HTR-8/SVneo (cell line): ENCODE measurements around the gene KIAA1328.
A peak's percentile ranks its signal among the peaks of the same experiment; 100 is the strongest.

ENCODE experiments used
- DNase-seq: peaks from one replicate; pipeline ENCODE4 v3.0.0; 2011; ENCODE audit warnings: low spot score, mixed read lengths; ENCODE audit not compliant: insufficient read length
- FAIRE-seq: peaks from 2 replicates; lab custom pipeline; 2011; peaks lifted over from hg19 to GRCh38; lab: Jason Lieb, UNC

Gene KIAA1328

DNA sequence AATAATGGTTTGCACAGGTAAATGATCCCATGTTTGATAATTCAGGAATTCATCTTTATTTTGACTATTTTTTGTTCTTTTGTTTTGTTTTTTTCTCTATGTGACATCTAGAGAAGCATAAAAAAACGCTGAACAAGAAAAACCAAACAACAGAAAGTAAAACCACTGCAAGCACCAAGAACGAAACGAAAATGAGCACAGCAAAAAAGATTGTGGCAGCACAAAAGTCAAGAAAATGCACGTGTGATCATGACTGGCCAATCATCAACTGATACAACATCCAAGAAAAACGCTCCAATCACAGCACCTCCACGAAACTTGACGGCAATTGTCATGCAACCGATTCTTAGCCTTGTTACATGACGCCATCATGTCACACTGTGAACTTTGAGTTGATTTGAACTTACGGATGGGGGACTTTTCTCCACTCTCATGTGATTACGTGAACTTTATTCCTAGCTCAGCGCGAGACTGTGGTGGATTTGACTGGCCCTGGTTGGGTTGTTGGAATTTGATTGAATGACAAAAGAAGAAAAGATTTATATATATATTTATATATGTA, 417.9 kb downstream of the KIAA1328 start:
- DNase-seq (no peak), FAIRE-seq (no peak)

GRCh38 chr18:37247497-37248161, 418.7 kb downstream of the KIAA1328 start:
- FAIRE-seq, result no peak

GRCh38 chr18:37248281-37248680, 419.4 kb downstream of the KIAA1328 start:
- no peak for DNase-seq

More at GRCh38 chr18:37247497-37248161, 418.7 kb downstream of the KIAA1328 start:
- DNase-seq, result no peak

DNA sequence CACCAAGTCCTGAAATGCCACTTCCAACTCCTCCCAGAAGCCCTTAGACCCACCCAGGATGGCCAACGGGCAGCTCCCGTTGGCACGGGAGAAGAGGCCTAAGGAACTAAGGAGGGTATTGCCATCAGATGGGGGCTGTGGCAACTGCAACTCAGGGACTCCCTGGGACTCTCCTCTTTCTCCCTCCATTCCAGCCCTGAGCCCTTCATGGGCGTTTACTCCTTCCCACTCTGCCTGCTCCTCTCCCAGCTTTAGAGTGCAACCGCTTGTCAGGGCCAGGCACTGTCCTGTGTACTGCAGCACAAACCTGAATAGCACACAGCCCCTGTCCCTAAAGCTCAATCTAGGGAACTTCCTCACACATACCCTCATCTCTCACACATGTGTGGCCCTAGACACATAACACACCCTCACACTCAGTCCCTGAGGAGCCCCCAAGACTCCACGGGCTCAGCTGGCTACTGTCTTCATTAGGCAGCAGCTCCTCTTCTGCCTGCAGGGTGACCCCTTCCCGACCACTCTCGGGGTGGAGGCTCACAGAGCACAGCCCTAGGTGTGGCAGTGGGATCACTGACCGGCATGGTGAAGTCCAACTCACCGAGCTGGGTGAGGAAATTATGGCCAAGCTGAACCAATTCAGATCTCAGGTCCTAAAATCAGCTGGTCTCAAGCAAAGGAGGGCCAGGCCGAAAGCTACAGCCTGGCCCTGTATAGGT, 420.4 kb downstream of the KIAA1328 start:
- FAIRE-seq (no peak), DNase-seq (no peak)

More at GRCh38 chr18:37248281-37248680, 419.4 kb downstream of the KIAA1328 start:
- no peak for FAIRE-seq

DNA sequence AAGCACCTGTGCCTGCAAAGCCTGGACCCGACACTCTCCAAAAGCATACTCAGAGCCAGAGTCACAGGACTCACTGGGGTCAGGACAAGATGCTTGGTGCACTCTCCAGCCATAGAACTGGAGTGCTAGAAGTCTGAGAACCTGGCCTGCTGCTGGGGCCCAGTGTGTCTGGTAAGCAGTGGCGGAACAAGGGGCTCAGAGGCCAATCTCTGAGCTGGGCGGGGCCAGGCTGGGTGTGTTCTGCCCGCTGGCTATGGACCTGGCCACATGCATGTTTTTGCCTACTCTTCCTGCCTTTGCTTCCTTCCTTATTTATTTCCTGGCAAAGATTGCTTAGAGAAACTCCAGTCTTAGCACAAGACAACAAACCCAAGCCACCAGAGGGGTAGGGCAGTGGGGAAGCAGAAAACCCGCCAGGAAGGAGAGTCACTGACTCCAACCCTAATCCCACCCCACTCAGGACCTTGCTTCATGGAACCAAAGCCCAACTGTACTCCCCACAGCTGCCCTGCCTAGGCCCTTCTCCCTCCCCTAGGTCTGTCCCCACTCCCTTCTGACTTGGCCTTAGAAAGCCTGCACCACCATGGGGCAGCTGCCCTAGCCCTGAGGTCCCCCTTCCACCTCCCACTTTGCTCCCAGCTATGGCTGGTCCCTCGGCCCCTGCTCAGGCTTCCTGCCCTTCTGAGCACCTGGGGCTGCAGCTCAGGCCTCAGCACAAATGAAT, 421.1 kb downstream of the KIAA1328 start:
- DNase-seq (no peak), FAIRE-seq (no peak)

DNA sequence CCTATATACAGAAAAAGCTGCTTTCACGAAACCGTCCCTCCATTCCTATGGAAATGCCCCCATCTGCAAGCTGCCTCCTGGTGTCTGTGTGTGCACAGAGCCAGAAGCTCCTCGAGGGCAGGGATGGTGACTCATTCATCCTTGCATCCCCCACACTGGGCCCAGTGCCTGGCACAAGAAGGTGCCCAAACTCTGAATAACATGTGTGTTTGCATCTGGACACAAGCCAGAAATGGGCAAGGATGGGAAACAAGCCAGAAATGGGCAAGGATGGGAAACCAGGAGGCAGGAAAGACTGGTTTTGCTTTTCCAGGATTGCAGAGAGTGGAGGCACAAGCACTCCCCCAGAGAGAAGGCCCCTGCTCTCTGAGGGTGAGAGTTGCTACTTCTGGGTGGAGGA, 422.8 kb downstream of the KIAA1328 start:
- FAIRE-seq (no peak), DNase-seq (no peak)

- FAIRE-seq (no peak), DNase-seq (no peak)
Measured at GRCh38 chr18:37252342-37252741, 423.4 kb downstream of the KIAA1328 start.

- FAIRE-seq (no peak), DNase-seq (no peak)
Measured at GRCh38 chr18:37252854-37253393, 424.0 kb downstream of the KIAA1328 start.

DNA sequence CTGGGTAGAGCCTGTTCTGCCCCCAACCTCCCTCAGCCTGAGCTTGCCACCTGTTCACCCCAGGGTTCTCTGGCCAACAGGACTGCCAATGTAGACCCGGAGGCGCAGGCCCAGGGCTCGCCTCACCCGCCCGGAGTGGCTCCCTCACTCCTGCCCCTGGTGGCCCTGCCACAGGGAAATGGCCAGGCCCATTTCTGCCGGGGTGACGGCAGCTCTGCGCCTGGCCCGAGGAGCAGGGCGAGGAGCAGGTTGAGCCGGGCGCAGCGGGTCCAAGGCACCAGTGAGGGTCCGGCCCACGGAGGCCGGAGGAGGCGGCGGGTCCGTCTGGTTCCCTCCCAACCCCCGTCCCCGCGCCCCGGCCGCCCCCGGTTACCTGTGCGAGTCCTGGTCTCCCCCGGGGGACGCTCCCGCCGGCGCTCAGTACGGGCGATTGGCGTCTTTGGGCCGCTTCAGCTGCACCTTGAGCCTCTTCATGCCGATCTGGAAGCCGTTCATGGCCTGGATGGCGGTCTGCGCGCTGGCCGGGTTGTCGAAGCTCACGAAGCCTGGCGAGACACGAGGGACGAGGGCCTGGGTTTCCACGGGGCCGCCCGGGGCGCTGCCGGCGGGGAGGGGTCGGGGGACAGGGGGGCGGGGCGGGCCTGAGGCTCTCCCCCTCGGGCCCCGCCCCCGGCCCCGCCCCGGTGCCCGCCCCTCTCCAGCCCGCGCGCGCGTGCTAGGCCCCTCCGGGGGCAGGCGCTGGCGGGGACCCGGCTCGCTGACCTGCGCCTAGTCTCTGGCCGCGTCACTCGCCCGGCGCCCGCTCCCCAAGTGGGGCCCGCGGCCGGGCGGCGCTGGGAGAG, 424.7 kb downstream of the KIAA1328 start:
- no peak for FAIRE-seq
- DNase-seq, result peak; percentile 14

DNA sequence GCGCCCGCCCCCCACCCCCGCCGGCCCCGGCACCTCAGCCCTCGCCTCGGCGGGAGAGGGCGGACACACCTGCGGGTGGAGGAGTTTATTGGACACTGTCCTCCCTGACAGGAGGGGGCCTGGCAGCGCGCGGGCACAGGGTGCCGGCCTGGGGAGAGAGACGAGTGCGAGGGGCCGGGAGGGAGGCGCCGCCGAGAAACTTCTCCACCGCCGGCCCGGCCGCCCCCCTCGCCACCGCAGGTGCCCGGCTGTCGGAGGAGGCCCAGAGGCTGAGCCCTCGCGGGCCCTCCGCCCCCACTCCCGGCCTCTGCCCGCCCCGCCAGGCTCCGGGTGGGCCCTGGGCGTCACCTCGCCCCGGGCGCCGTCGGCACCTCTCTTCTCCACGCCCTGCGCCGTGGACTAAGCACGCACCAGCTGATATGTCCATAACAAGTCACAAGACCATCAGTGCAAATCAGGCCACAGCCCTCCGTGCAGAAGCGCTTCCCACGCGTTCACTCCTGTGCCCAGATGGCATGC, 425.4 kb downstream of the KIAA1328 start:
- DNase-seq, result no peak
- FAIRE-seq, result no peak

DNA sequence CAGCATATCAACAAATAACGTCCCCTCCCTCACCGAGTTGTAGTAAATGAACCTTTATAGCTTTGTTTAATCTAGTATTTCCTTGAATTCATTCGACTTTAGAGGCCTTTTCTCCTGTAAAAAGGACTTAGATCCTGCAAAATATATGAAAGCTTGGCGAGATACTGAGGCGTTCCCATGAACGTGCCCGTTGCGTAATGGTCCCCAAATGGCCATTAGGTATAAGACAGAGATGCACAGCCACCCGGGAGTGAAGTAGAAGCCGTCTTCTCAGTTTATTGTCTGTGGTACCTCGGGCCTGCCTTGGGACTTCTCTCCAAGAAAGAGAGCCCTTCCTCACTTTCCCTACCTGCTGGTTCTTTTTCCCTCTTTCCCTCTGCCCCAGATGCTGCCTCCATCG, 426.0 kb downstream of the KIAA1328 start:
- no peak for DNase-seq

DNA sequence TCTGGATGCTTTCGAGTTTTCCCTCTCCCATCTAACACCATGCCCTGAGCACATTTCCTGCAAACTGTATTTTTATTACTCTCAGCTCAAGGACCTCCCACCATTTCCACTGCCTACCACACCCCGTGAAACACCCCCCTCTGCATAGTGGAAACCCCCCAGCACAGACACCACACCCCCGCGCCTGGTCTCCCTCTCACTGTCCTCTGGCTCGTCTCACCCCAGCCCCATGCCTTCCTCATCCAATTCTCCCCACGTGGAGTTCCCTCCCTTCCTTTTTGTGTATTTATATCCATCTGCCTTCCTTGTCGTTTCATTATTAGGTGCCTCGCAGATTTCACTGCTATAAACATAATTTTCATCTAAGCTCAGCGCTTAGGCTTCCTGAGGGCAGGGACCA, 429.2 kb downstream of the KIAA1328 start:
- no peak for DNase-seq
- no peak for FAIRE-seq

More for the DNA sequence above, 426.0 kb downstream of the KIAA1328 start:
- FAIRE-seq, result no peak

DNA sequence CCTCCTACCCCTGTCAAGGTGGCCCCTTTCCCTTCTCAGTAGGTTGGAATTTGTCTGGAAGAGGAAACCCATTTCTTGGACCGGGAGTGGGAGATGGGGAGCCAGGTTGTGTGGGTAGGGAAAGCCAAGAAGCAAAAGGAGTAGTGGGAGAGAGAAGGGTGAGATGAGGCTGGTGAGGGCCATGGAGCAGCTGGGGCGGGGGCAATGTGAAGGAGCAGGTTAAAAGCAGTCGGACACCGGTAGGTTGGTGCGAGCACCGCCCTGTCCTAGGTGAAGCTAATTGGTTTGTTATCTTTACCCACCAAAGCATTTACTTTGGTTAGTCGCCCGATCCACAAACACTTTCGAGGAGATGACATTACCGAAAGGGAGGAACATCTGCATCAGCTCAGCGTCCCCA, 429.9 kb downstream of the KIAA1328 start:
- no peak for DNase-seq
- no peak for FAIRE-seq

- no peak for FAIRE-seq
- DNase-seq, result no peak
Measured at GRCh38 chr18:37259711-37260110, 430.8 kb downstream of the KIAA1328 start.

GRCh38 chr18:37260367-37261093, 431.6 kb downstream of the KIAA1328 start:
- FAIRE-seq, result no peak
- DNase-seq, result no peak

DNA sequence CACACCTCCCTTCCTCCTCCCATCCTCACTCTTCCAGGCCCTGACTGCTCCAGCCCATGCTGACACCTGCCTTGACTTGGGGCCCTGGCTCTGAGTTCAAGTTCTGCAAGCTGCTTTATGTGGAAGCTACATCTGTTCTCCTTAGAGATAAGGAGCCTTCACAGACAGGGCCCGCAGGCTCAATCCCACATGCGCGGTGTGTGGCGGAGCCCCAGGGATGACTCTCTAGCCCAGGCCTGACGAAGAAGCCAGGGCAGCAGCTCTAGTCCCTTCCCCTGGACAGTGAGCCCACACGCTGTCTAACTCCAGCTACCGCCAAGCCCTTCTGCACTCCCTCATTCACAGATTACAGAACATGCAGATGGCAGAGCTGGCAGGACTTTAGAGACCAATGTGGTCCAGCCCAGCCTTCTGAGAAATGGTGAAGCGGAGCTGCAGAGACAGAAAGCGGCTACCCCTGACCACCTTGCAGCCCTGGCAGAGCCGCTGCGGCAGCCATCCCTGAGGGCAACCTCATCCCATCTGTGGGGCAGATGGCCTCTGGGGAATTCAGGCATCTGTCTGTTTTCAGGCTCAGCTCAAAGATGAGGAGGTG, 432.4 kb downstream of the KIAA1328 start:
- FAIRE-seq, result no peak

DNA sequence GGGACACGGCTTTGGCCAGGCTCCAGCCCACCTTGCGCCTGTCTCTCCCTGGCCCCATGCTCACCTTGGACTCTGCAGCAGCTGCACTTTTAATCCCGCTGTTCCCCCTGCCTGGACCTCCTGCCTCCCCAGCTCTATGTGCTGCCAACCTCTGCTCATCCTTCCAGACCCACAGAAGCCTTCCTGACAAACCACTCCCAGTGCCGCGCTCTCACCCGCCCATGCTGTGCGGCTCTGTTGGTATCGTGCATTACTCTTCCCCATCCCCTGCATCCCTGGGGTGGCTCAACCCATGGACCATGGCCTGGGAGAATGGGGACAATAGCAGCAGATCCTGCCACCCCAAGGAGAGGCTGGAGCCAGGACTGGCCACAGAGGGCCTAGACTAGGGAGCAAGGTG, 433.1 kb downstream of the KIAA1328 start:
- FAIRE-seq, result no peak
- DNase-seq, result no peak

More for the DNA sequence above, 432.4 kb downstream of the KIAA1328 start:
- DNase-seq, result no peak

- FAIRE-seq (no peak), DNase-seq (no peak)
Measured at GRCh38 chr18:37264956-37265355, 436.0 kb downstream of the KIAA1328 start.
